NCI-H146 treated with DMSO at 0.1 percent for 48 hours (cell line): Measurements from ENCODE around the gene NPHP1.
A peak's percentile ranks its signal among the peaks of the same experiment; 100 is the strongest.
"Not testable (repeated sequence)": the region's sequence is repeated elsewhere in the genome, so short reads cannot be mapped to it uniquely, and the experiment has no call there.

Experiments
- DNase-seq: peaks from one replicate; lab custom pipeline; 2025; ENCODE audit not compliant: unreplicated experiment; lab: John Stamatoyannopoulos, UW

The NPHP1 gene

GRCh38 chr2:110198016-110198415 lies 6.8 kb downstream of the NPHP1 start:
- DNase-seq = no peak

- no peak for DNase-seq
Measured at GRCh38 chr2:110197452-110197851, 7.4 kb downstream of the NPHP1 start.

GRCh38 chr2:110190169-110190568 lies 14.6 kb downstream of the NPHP1 start:
- not testable (repeated sequence) for DNase-seq

- DNase-seq = no peak
Measured at GRCh38 chr2:110182449-110182848, 22.4 kb downstream of the NPHP1 start.

- DNase-seq = no peak
Measured at GRCh38 chr2:110180036-110180435, 24.8 kb downstream of the NPHP1 start.

GRCh38 chr2:110173523-110173922 lies 31.3 kb downstream of the NPHP1 start:
- no peak for DNase-seq

GRCh38 chr2:110172506-110172905 lies 32.3 kb downstream of the NPHP1 start:
- DNase-seq = no peak

- no peak for DNase-seq
Measured at GRCh38 chr2:110170102-110170501, 34.7 kb downstream of the NPHP1 start.

GRCh38 chr2:110167326-110168000 lies 37.4 kb downstream of the NPHP1 start:
- no peak for DNase-seq

- no peak for DNase-seq
Measured at GRCh38 chr2:110166266-110166665, 38.5 kb downstream of the NPHP1 start.

GRCh38 chr2:110157153-110157793 lies 47.5 kb downstream of the NPHP1 start:
- DNase-seq = peak; percentile 12

GRCh38 chr2:110154828-110155227 lies 50.0 kb downstream of the NPHP1 start:
- DNase-seq = not testable (repeated sequence)

- DNase-seq = not testable (repeated sequence)
Measured at GRCh38 chr2:110154188-110154587, 50.6 kb downstream of the NPHP1 start.

GRCh38 chr2:110153416-110153815 lies 51.4 kb downstream of the NPHP1 start:
- no peak for DNase-seq

- DNase-seq = no peak
Measured at GRCh38 chr2:110152943-110153342, 51.9 kb downstream of the NPHP1 start.

GRCh38 chr2:110149330-110150220 lies 55.2 kb downstream of the NPHP1 start:
- DNase-seq = no peak

GRCh38 chr2:110146945-110147332 lies 57.9 kb downstream of the NPHP1 start:
- DNase-seq = no peak

GRCh38 chr2:110146183-110146944 lies 58.4 kb downstream of the NPHP1 start:
- no peak for DNase-seq

GRCh38 chr2:110143982-110144381 lies 60.8 kb downstream of the NPHP1 start:
- DNase-seq = no peak

GRCh38 chr2:110140401-110140800 lies 64.4 kb downstream of the NPHP1 start:
- DNase-seq = no peak

- DNase-seq = no peak
Measured at GRCh38 chr2:110134025-110134424, 70.8 kb downstream of the NPHP1 start.
